OCI-LY3 (cell line): ENCODE data around the gene ACYP2.

Source experiments
- CTCF ChIP-seq: fragments of 200-600, 300-600 bp; sonication (generic); IDR thresholded peaks from 2 replicates; pipeline ENCODE4 v1.5.1; 2014; ENCODE audit warnings: antibody characterized with exemption, low read length, low read depth
- EZH2phosphoT487 ChIP-seq: fragments of 200-600 bp; shearing (Covaris generic); IDR thresholded peaks from 2 replicates; pipeline ENCODE4 v1.6.1; 2018; ENCODE audit warnings: antibody characterized with exemption, mixed run types, low read depth

GRCh38 chr2:54191361-54192135 is 76.1 kb downstream of the ACYP2 start:
- TF ChIP-seq CTCF (no peak), EZH2phosphoT487 (no peak)
